Lung (tissue), 12 donors: Measurements from ENCODE around the gene NME3. TPM values are rescaled to one million over a fixed set of nuclear protein-coding genes. Genes with fewer than 3 reads are reported as not detected.

ENCODE experiments used
- ATAC-seq: fragments of 200-7000 bp; cut with Tn5 transposase; one replicate; pipeline ENCODE4 v1.9.1; 2020; ENCODE audit warnings: moderate number of reproducible peaks; ENCODE audit not compliant: insufficient read depth, low FRiP score
- DNase-seq, 3 donors: peaks; one replicate each; pipeline ENCODE4 v3.0.0-alpha.2; 2013 to 2017
- H3K27ac ChIP-seq, 2 donors: one replicate each; pipeline ENCODE4 v1.5.1; 2013; ENCODE audit warnings: mild to moderate bottlenecking in 2 of 2, moderate library complexity in 2 of 2, control low read depth in 1 of 2, inconsistent platforms in 1 of 2, low read depth in 1 of 2, low read length in 1 of 2
- H3K27me3 ChIP-seq, 3 donors: one replicate each; pipeline ENCODE4 v1.5.1; 2013; ENCODE audit warnings: low read length in 2 of 3; ENCODE audit not compliant: control insufficient read depth in 3 of 3, insufficient read depth in 3 of 3
- H3K36me3 ChIP-seq, 4 donors: one replicate each; pipeline ENCODE4 v1.5.1; 2013; ENCODE audit warnings: low read length in 4 of 4, mild to moderate bottlenecking in 1 of 4, moderate library complexity in 1 of 4; ENCODE audit not compliant: control insufficient read depth in 4 of 4, insufficient read depth in 4 of 4
- H3K4me1 ChIP-seq, 5 donors: one replicate each; pipeline ENCODE4 v1.5.1; 2013; ENCODE audit warnings: low read length in 5 of 5, mild to moderate bottlenecking in 2 of 5, moderate library complexity in 1 of 5; ENCODE audit not compliant: control insufficient read depth in 5 of 5, insufficient read depth in 5 of 5
- H3K4me3 ChIP-seq: one replicate; pipeline ENCODE4 v1.5.1; 2013; ENCODE audit warnings: mild to moderate bottlenecking, control low read depth, moderate library complexity
- H3K9ac ChIP-seq, 2 donors: one replicate each; pipeline ENCODE4 v1.5.1; 2013; ENCODE audit warnings: low read length in 2 of 2, control low read depth in 1 of 2; ENCODE audit not compliant: insufficient read depth in 1 of 2
- H3K9me3 ChIP-seq, 4 donors: one replicate each; pipeline ENCODE4 v1.5.1; 2013; ENCODE audit warnings: low read length in 3 of 4, mild to moderate bottlenecking in 1 of 4, moderate library complexity in 1 of 4; ENCODE audit not compliant: control insufficient read depth in 4 of 4, insufficient read depth in 3 of 4
- CTCF ChIP-seq: IDR thresholded peaks from 2 replicates; pipeline ENCODE4 v1.5.1; 2012; ENCODE audit warnings: mild to moderate bottlenecking; ENCODE audit errors: control extremely low read depth, extremely low read depth
- WGBS, 2 donors: extraction: QIAGEN DNeasy Blood & Tissue Kit; methylation state at CpG; one replicate each; pipeline ENCODE4 v1.1.7; 2013; 5-methylcytosine and 5-hydroxymethylcytosine counted together
- polyA plus RNA-seq, 2 donors: library from polyadenylated mRNA; stranded (reverse); fragments of 200-250 nt; gene quantifications; one replicate each; pipeline ENCODE4 v1.2.1, GENCODE V29; 2013
- total RNA-seq, 2 donors: library from RNA; depleted of rRNA in 1 of 2; stranded (reverse); fragments of >200 nt in 1 of 2; gene quantifications; one replicate each; pipeline ENCODE4 v1.2.1, GENCODE V29; 2014 to 2021
- donor health status: control.
- donor health status: control.
- donor health status: Bipolar disorder and iron deficiency.
- donor health status: healthy.
- donor health status: DM: yes; HTN: yes; CAD: no.

The NME3 gene
- total and polyA plus RNA-seq, 4 donors = 25.1 to 197 (median 66.9) TPM

GRCh38 chr16:1731073-1731472 is 40.3 kb downstream of the NME3 start:
- WGBS, 2 donors = 93 to 94% methylated on average over 7 of the region's 7 CpGs
- H3K4me3 ChIP-seq = no peak overlapping the region
- H3K9me3 ChIP-seq = no peaks in the 10 kb centered on the region
- DNase-seq (no peak), ATAC-seq (no peak)
- no peaks in the 10 kb centered on the region for H3K4me1 ChIP-seq
- peaks cover 1 to 69% (median 23%) of the 10 kb centered on the region in 4 donors for H3K36me3 ChIP-seq
- no peak overlapping the region for H3K9ac ChIP-seq
- no peak overlapping the region for H3K27ac ChIP-seq
- no peaks in the 10 kb centered on the region for H3K27me3 ChIP-seq
- no peak for TF ChIP-seq CTCF

- no peak overlapping the region for H3K27ac ChIP-seq
- 95 to 97% methylated on average over 35 of the region's 35 CpGs for WGBS, 2 donors
These were observed 41.9 kb downstream of the NME3 start for GRCh38 chr16:1729445-1729844.

GRCh38 chr16:1729026-1729425 is 42.3 kb downstream of the NME3 start:
- Histone ChIP-seq H3K36me3 (peaks cover 3 to 68% (median 14%) of the 10 kb centered on the region in 4 donors), H3K9ac (no peak overlapping the region), H3K4me1 (no peaks in the 10 kb centered on the region), H3K9me3 (no peaks in the 10 kb centered on the region), H3K4me3 (no peak overlapping the region), H3K27me3 (no peaks in the 10 kb centered on the region), H3K27ac (no peak overlapping the region)
- WGBS, 2 donors = 97 to 98% methylated on average over 18 of the region's 18 CpGs
- TF ChIP-seq CTCF = no peak
- DNase-seq (no peak), ATAC-seq (no peak)

More at GRCh38 chr16:1729445-1729844, 41.9 kb downstream of the NME3 start:
- Histone ChIP-seq H3K9me3 (no peaks in the 10 kb centered on the region), H3K36me3 (peaks cover 3 to 71% (median 16%) of the 10 kb centered on the region in 4 donors), H3K9ac (no peak overlapping the region), H3K4me1 (no peaks in the 10 kb centered on the region), H3K4me3 (no peak overlapping the region), H3K27me3 (no peaks in the 10 kb centered on the region)
- ATAC-seq (no peak), DNase-seq (no peak)
- no peak for TF ChIP-seq CTCF
